NCI-H82 (cell line): ENCODE data around the gene CLCNKB.
"Not testable (repeated sequence)": the region's sequence is repeated elsewhere in the genome, so short reads cannot be mapped to it uniquely, and the experiment has no call there.

Experiments
- DNase-seq: peaks from one replicate; lab custom pipeline; 2025; lab: John Stamatoyannopoulos, UW

CLCNKB gene

GRCh38 chr1:16043521-16043920 is at the start of gene CLCNKB:
CLCNKB (plus strand) TSS chr1:16043782; CDS start chr1:16044493, 711 bp downstream.
- no peak for DNase-seq

DNA sequence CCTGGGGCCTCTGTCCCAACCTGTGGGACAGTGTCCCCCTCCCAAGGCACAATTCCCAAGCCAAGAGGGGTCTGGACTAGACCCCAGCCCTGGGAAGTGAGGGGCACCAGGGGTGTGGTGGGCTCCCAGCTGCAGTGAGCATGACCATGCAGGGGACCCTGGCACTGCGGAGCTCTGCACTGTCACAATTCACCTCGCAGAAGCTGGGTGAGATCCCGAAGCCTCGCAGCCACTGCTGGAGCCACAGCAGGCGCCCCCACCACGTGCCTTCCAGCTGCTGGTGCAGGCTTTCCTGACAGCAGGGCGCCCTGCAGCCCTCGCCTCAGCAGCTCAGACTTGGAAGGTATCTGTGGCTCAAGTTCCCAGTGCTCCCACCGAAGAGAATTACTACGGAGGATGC is 49.5 kb upstream of the CLCNKB start:
- DNase-seq = no peak

GRCh38 chr1:15994590-15995351 is 48.8 kb upstream of the CLCNKB start:
- DNase-seq = peak; percentile 65

GRCh38 chr1:15997076-15997585 is 46.5 kb upstream of the CLCNKB start:
- no peak for DNase-seq

GRCh38 chr1:15997637-15998280 is 45.8 kb upstream of the CLCNKB start:
- no peak for DNase-seq

GRCh38 chr1:15998929-15999328 is 44.7 kb upstream of the CLCNKB start:
- no peak for DNase-seq

GRCh38 chr1:16001274-16001673 is 42.3 kb upstream of the CLCNKB start:
- DNase-seq = not testable (repeated sequence)

DNA sequence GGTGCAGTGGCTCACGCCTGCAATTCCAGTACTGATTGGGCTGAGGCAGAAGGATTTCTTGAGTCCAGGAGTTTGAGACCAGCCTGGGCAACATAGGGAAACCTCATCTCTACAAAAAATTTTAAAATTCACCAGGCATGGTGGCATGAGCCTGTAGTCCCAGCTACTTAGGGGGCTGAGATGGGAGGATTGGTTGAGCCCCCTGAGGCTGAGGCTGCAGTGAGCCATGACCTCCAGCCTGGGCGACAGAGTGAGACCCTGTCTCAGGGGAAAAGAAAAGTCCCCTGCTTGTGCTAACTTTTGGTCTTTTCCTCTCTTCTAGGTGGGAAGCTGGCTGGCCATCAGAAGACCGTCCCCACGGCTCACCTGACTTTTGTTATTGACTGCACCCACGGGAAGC is 38.0 kb upstream of the CLCNKB start:
- DNase-seq = no peak

DNA sequence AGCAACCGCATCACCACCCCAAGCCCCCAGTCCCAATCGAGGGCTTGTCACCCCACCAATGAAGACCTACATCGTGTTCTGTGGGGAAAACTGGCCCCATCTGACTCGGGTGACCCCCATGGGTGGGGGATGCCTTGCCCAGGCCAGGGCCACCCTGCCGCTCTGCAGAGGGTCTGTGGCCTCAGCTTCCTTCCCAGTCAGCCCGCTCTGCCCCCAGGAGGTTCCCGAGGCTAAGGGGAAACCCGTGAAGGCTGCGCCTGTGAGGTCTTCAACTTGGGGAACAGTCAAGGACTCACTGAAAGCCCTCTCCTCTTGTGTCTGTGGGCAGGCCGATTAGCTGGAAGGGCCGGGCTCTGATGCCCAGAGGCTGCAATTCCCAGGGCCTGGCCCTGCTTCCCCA is 37.6 kb upstream of the CLCNKB start:
- DNase-seq = no peak

DNA sequence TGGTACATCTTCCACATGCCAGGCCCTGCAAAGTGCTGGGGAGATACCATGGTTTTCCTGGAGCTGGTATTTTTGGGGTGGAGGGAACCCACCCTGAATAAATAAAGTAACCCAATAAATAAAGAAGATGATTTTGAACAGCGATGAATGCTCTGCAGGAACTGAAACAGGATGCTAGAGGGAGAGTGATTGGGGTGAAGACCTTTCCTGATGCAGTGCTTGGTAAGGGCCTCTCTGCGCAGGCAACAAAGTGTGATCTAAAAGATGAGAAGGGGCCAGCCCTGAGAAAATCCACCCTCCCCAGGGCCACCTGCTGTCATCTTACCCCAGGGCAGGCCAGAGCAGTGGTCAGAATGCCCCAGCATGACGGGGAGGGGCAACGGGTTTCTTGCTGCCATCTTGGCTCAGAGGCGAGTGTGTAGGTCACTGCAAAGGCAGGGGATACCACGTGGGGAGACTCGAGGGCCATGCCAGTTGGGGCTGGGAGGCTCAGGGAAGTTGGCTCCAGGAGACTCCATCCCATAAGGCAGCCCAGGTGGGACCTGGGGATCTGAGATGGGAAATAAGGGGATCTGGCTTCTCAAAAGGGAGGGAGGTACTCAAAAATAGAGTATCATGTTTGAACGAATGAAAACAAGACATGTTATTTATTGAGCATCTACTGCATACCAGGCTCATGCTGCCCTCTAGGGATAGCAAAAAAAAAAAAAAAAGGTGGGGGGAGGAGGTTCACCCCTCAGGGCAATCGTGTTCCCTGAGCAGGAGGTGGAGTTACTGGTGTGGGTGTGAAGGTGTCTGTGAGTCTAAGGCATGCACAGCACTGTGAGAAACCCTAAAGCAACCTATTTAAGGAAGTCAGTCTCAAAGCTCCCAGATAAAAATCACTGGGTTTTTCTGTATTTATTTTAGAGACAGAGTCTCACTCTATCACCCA is 36.8 kb upstream of the CLCNKB start:
- DNase-seq = no peak

DNA sequence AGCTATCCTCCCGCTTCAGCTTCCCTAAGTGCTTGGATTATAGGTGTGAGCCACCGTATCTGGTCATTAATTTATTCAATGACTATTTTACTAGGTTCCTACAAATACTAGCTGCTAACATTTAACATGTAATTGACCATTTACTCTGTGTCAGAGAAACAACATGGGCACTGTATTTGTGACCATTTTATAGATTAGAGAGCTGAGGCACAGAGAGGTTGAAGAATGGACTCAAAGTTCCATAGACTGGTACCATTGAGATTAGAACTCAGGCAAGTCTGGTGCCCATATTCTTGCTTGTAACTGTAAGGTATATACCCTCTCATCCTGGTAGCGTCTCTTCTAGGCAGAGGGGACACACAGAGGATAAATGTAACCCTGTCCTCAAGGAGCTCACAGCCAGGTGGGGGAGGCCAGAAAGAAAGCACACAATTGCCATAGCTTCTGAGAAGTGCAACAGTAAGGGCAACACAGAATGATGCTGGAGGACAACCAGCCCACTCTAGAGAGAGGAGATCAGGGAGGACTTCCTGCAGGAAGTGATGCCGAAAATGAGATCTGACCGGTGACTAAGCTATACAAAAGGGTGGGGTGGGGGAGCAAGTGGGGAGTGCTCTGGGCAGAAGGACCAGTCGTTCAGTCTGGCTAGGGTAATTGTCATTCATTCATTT is 35.8 kb upstream of the CLCNKB start:
- no peak for DNase-seq

GRCh38 chr1:16009030-16009460 is 34.5 kb upstream of the CLCNKB start:
- DNase-seq = peak; percentile 92

DNA sequence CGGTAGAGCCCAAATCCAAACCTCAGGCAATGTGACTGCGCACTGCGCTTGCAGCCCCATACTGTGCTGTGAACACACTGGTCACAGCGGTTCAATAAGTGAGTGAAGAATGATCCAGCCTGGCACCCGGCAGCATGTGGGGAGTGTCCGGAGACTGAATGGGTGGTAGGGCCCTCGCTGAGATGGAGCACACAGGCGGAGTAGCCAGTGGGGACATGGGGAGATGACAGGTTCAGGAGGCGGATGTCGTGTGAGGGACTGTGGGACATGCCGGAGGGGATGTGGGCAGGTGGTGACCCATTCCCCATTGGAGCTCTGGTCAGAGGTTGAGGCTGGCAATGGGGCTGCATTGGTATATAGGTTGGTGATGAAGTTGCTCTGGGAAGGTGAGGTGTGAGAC is 33.9 kb upstream of the CLCNKB start:
- no peak for DNase-seq

GRCh38 chr1:16010837-16011236 is 32.7 kb upstream of the CLCNKB start:
- no peak for DNase-seq

DNA sequence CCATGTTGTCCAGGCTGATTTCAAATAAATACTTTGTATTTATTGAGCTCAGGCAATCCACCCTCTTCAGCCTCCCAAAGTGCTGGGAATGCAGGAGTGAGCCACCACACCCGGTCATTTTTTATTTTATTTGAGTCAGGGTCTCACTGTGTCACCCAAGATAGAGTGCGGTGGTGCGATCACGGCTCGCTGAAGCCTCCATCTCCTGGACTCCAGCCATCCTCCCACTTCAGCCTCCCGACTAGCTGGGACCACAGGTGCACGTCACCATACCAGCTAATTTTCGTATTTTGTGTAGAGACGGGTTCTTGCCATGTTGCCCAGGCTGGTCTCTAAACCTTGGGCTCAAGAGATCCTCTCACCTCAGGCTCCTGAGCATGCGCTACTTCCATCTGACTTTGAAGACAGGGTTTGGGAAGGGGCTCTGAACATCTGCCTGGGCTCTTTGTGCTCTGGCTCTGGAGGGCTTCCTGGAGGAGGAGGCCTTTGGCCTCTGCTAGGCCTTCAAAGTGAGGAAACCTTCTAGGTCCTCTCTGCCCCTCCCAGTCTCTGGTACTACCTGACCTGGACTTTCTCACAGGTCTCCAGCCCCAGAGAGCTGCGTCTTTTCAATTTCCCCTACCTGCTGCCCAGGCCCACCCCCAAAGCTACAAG is 31.5 kb upstream of the CLCNKB start:
- DNase-seq = no peak

DNA sequence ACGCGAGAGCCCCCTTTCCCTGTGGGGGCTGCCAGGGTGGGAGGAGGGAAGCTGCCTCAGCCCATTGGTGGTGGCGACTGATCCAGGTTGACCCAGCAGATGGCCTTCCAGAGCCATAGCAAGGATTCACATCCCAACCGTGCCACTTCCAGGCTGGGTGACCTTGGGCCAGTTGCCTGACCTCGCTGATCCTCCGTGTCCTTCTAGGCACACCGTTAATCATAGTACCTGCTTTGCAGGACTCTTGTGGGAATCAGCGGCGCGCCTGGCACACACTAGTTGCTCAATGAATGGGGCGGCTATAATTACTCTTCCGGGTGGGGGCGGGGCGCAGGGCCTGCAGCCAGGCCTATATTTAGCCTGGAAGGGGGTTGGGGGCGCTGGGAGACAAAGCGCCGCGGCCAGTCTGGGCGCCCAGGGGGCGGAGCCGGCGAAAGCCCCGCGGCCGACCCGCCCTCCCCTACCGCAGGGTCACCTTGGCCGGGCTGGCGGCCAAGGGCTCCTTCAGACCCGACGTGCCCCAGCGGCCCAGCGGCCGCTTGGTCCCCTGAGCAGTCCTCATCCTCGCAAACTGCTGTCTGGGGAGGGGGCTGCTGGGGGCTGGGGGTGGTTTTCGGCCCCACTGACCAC is 30.9 kb upstream of the CLCNKB start:
- DNase-seq = peak; percentile 46

DNA sequence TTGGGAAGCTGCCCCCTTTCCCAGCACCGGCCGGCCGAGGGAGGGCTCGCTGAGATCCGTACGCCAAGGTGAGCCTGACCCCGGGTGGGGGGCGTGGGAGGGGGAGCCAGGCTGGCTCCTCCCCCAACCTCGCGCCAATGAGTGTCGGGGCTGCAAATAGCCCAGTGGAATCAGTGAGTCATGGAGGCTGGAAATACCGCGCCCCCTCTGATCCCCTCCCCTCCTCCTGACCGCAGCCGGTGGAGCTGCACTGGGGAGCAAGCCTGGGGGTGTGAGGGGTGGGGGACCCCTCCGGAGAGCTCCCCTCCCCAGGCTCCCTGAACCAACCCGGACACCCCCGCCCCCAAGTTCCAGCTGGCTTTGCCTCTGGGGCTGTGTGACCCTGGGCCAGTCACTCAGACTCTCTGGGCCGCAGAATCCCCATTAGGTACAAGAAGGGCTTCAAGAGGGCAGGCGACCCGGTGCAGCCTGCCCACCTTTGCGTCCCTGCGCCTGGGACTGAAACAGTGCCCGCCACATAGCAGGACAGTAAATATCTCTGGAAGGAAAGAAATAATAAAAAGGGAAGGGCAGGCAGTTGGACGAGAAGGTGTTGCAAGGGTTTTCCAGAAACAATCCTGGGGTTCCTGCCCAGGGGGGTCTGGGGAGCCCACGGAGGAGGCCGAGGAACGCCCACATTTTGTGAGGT is 30.2 kb upstream of the CLCNKB start:
- peak; percentile 34 for DNase-seq

GRCh38 chr1:16013908-16014258 is 29.7 kb upstream of the CLCNKB start:
- no peak for DNase-seq

- no peak for DNase-seq
These were observed 28.8 kb upstream of the CLCNKB start for GRCh38 chr1:16014509-16015482.
